ENCODE results near the gene ADNP2.
A peak's percentile ranks its signal among the peaks of the same experiment; 100 is the strongest.

The ADNP2 gene

GRCh38 chr18:80106482-80107051, 2.5 kb upstream of the ADNP2 start:
- DNase-seq = no peak

DNA sequence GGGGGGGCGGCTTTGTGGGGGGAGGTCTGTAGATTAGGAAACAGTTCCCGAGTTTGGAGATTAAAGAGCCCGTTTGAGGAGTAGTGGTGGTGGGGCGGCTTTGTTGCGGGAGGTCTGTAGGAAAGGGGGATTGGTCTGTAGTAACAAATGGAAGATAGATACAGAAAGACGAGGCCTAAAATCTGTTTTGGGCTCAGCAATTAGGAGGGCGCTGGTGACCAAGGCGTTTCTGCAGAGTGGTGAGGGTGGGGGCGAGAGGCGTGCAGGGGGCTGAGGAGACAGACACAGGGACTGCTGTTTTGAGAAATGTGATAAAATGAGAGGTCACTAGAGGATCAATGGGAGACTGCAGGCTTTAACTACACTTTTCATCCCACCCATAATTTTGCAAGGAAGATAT, 1.6 kb upstream of the ADNP2 start:
- no peak for DNase-seq

DNA sequence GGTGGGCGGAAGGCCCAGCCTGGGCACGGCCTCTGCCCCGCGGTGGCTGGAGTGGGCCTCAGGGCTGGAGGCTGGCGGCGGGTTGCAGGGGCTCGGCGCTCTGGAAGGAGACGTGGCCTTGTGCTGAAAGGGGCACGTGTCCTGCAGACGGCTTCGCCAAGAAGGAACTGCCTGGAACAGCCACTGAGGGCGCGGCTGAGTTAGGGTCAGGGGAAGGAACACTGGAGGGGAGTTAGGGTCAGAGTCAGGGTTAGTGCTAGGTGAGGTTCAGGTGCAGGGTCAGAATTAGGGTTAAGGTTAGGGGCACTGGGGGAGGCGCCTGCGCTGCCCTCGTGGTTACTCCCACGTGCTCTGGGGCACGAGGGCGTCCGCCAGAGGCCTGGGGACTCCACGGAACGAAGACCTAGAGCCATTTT, 933 bp upstream of the ADNP2 start:
- no peak for DNase-seq

GRCh38 chr18:80109676-80110078, 615 bp downstream of the ADNP2 start:
- peak; percentile 16 for DNase-seq

DNA sequence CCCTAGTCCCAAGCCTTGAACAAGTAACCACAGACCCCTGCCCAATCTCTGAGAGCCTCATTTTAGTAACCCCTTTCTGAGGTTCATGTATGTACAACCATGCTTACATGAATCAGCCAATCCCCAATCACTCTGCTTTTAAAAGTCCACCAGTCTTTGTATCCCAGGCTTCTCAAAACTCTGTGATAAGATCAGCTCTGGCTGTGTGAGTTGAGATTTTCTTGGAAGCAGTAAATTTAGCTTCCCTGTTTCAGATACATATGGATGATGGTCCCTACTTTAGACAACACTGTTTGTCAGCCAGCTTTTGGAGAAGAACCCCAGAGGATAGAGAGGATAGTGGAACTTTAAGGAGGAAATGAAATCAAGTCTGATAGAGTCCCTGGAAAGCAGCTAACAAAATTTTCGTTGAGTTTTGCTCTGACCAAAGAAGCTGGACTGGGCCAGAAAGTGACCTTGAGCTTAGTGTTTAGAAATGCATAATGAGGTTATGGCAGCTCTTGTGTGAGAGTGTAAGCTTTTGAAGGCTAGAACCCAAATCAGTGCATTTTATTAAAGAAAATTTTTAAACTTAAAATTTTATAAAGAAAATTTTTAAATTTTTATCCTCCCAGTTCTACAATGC, 3.7 kb downstream of the ADNP2 start:
- no peak for DNase-seq

GRCh38 chr18:80115035-80115434, 6.0 kb downstream of the ADNP2 start:
- DNase-seq = no peak

GRCh38 chr18:80119111-80119510, 10.0 kb downstream of the ADNP2 start:
- DNase-seq = no peak

DNA sequence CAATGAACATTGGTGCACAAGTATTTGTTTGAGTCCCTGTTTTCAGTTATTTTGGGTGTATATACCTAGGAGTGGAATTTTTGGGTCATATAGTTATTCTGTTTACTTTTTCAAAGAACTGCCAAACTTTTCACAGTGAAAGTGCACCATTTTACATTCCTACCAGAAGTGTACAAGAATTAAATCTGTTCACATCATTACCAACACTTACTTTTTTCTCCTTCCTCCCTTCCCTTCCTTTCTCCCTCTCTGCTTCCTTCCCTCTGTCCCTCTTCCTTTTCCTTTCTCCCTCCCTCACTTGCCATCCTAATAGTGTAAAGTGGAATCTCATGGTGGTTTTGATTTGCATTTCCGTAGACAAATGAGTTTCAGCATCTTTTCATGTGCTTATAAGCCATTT, 11.9 kb downstream of the ADNP2 start:
- DNase-seq = no peak

GRCh38 chr18:80124131-80124530, 15.1 kb downstream of the ADNP2 start:
- DNase-seq = no peak

- no peak for DNase-seq
Measured at GRCh38 chr18:80126797-80127196, 17.7 kb downstream of the ADNP2 start.

DNA sequence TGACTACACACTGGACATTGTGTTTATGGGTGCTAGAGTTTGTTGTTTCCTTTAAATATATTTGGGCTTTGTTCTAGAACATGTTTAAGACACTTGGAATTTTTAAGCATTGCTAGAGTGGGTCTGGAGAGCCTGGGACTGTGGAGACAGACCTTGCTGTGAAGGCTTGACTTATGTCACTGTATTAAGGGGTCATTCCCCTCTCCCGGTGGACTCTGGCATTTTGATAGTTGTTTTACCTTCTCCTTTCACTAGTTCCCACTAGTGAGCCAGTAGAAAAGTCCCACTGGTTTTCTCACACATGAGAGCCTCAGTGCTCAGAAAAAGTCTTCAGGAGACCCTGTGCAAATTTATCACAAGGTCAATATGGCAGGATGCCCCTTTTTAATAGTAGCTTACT, 18.6 kb downstream of the ADNP2 start:
- DNase-seq = no peak

DNA sequence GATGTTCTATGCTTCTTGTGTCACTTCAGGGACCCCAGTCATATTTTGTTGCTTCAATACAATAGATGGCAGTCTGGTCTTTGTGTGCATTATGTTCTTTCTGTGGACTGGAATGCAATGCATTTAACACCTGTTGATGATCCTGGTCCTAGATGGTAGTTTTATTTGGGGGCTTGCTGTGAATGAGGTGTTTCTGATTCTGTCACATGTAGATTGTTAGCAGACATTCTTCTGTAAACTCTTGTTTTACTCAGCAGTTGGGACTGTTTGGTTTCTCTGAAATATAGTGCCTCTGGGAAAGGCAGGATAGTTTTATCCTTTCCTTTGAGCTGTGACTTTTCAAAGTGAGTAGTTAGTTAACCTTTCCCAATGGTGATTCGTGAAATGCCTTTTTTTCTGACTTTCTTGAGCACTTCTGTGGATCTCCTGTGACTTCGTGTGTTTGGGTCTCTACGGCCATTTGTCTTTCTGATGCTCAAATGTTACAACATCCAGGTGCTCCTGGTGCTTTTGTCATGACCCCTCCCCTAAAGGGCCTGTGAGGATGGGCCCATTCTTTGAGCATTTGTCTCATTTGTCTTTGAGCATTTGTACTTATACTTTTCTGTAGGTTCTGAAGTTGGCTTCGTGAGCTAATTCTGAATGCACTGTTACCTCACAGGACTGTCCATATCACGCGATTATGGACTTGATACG, 20.8 kb downstream of the ADNP2 start:
- no peak for DNase-seq

DNA sequence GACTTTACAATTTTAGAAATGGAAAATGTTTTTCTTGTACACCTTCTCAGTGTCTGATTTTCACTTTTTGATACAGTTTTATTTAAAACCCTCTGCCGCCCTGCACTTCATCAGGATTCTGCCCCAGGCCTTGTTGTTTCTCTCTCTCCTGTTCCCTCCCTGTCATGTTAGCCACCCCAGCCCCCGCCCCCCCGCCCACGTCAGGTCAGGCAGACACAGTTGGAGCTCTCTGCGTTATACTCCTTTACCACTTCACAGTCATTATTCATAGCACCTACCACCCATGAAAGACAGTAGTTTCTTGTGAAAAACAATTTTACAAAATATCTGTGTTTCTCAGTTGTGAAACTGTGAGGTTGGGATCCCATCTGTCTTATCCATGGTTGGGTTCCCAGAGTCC, 21.5 kb downstream of the ADNP2 start:
- DNase-seq = no peak

GRCh38 chr18:80132180-80132812, 23.2 kb downstream of the ADNP2 start:
- no peak for DNase-seq

DNA sequence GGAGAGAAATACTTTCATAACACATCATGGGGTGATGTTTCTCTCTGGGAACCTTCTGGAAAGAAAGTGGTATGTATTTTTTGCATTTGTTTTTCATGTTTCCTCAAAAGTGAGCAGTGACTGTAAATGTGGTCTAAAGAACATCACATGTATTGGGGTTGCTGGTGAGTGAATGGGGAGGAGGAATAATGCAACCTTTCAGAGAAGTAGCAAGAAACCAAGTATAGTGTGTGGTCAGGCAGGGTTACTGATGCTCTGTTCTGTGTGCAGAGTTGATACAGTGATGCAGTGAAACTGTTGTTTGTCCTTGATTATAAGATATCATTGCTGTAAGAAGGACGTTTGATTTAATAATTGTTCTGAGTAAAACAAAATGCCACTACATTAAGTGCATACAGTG, 24.1 kb downstream of the ADNP2 start:
- DNase-seq = no peak

DNA sequence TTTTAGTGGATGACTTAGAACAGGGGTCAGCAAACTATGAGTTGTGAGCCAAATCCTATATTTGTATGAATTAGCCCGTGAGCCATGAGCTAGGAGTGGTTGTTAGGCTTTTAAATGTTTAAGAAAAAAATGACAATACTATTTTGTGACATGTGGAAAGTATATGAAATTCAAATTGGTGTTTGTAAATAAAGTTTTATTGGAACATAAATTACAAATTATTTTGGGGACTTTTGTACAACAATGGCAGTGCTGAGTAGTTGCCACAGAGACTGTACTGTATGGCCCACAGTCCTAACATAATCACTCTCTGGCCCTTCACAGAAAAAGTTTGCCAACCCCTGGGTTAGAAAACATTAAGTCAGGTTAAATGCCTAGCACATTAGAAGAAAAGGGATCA, 26.1 kb downstream of the ADNP2 start:
- no peak for DNase-seq

- DNase-seq = no peak
Measured at GRCh38 chr18:80136679-80137078, 27.6 kb downstream of the ADNP2 start.

- DNase-seq = no peak
Measured at GRCh38 chr18:80137137-80137536, 28.1 kb downstream of the ADNP2 start.

GRCh38 chr18:80137976-80138375, 28.9 kb downstream of the ADNP2 start:
- no peak for DNase-seq

DNA sequence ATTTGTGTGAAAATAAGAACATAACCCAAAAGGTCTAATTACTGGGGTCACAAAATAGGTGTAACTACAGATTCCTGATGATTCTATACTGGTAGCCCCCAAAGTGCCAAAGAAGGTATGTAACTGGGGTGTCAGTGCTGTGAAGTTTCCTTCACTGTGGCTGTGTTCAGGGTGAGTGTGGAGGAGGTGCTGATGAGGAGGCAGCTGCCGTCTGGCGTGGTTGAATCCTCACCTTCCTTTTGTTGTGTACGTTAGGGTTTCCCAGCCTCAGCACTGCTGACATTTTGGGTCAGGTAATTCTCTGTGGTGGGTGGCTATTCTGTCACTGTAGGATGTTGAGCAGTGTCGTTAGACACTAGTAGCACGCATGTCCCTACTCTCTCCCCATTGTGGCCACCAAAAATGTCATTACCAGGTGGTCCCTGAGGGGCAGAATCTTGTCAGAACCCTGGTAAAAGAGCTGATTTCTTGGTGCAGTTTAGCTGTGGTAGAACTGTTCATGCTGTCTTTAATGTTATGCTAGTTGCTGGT, 31.5 kb downstream of the ADNP2 start:
- no peak for DNase-seq

GRCh38 chr18:80143881-80144280, 34.8 kb downstream of the ADNP2 start:
- DNase-seq = no peak

- no peak for DNase-seq
Measured at GRCh38 chr18:80145196-80145804, 36.2 kb downstream of the ADNP2 start.

- no peak for DNase-seq
Measured at GRCh38 chr18:80147037-80147417, 38.0 kb downstream of the ADNP2 start.

All from kidney glomerular epithelial cell (primary cell).